NCI-H510A treated with DMSO at 0.1 percent for 48 hours (cell line): Measurements from ENCODE around the gene KEAP1.

Experiments
- DNase-seq: peaks from one replicate; lab custom pipeline; 2025; lab: John Stamatoyannopoulos, UW

The KEAP1 gene

GRCh38 chr19:10450191-10450852, 52.8 kb downstream of the KEAP1 start:
- no peak for DNase-seq

- no peak for DNase-seq
Observed at GRCh38 chr19:10449037-10449436, 54.1 kb downstream of the KEAP1 start.

- DNase-seq, result no peak
Observed at GRCh38 chr19:10442698-10443097, 60.5 kb downstream of the KEAP1 start.

- no peak for DNase-seq
Observed at GRCh38 chr19:10439588-10439987, 63.6 kb downstream of the KEAP1 start.
